HG02678 (cell line): ENCODE measurements around the gene GSTM1.
"Not testable (repeated sequence)": the region's sequence is repeated elsewhere in the genome, so short reads cannot be mapped to it uniquely, and the experiment has no call there.

ENCODE experiments used
- ATAC-seq: cut with Tn5 transposase; IDR thresholded peaks from one replicate; pipeline ENCODE4 v1.9.1; 2021; ENCODE audit warnings: mild to moderate bottlenecking, moderate library complexity; ENCODE audit not compliant: unreplicated experiment

Gene GSTM1

DNA sequence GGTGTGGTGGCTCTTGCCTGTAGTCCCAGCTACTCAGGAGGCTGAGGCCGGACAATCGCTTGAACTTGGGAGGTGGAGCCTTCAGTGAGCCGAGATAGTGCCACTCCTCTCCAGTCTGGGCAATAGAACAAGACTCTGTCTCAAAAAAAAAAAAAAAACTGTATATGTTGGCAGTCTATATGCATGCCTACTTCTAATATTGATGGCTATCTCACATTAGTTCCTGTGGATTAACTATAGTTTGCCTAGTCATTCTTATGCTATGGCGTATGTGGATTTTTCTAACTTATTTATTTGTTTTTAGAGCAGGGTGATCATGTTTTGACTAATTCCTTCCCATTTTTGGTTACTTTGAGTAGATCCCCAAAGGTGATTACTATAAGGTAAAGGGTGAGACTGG, 9.4 kb downstream of the GSTM1 start:
- no peak for ATAC-seq

DNA sequence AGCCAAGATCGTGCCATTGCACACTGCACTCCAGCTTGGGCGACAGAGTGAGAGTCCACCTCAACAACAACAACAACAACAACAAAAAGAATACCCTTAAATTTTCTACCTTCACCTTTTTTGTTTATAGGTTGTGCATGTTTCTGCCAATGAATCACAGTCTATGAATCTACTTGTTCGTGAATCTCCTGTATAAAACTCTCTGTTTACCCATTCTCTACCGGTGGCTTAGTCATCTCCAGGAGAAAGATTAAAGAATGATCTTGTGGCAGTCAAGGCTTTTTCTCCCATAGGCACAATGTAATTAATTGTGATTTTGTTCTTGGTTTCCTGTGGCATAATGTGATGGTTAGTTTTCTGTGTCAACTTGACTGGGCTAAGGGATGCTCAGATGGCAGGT, 10.2 kb downstream of the GSTM1 start:
- ATAC-seq, result not testable (repeated sequence)

DNA sequence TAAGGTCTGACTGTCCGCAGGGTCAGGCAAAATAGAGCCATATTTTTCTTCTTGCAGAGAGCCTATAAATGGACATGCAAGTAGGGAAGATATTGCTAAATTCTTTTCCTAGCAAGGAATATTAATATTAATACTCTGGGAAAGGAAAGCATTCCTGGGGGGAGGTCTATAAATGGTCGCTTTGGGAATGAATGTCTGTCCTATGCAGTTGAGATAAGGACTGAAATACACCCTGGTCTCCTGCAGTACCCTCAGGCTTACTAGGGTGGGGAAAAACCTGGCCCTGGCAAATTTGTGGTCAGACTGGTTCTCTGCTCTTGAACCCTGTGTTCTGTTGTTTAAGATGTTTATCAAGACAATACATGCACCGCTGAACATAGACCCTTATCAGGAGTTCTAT, 15.3 kb downstream of the GSTM1 start:
- ATAC-seq, result not testable (repeated sequence)

DNA sequence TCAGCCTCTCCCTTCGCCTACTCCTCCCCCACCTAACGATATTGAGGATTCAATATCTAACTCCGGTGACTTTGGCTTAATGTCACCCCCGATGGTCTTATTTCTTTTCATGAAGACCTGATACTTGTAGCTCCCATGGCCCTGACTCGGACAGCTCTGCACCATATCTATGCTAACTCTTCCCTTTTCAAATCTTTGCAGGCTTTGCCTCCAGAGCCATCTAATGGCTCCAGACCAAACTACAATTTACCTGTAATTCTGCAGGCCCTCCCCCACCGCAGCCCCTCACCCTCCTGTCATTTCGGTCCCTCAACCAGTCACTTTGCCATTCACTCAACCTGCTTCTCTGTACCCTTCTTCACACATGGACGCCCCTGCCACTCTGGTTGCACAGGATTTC, 16.6 kb downstream of the GSTM1 start:
- ATAC-seq, result no peak

DNA sequence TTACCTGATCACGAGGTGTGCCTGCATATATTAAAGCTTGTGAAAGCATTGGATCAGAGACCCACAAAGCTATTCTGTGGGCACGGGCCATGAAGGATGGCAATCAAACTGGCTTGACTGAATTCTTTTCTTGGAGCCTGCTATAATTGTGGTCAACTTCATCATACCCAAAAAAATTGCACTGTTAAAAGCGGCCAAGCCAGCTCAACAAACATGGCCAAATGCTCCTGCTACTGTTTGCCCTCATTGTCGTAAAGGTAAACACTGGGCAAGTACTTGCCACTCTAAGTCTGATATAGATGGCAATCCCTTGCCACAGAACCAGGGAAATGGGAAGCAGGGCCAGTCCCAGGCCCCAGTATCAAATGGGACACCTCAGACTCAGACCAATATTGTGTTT, 17.8 kb downstream of the GSTM1 start:
- ATAC-seq, result no peak

DNA sequence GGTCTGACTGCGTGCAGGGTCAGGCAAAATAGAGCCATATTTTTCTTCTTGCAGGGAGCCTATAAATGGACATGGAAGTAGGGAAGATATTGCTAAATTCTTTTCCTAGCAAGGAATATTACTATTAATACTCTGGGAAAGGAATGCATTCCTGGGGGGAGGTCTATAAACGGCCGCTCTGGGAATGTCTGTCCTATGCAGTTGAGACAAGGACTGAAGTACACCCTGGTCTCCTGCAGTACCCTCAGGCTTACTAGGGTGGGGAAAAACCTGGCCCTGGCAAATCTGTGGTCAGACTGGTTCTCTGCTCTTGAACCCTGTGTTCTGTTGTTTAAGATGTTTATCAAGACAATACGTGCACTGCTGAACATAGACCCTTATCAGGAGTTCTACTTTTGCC, 21.3 kb downstream of the GSTM1 start:
- ATAC-seq, result not testable (repeated sequence)

DNA sequence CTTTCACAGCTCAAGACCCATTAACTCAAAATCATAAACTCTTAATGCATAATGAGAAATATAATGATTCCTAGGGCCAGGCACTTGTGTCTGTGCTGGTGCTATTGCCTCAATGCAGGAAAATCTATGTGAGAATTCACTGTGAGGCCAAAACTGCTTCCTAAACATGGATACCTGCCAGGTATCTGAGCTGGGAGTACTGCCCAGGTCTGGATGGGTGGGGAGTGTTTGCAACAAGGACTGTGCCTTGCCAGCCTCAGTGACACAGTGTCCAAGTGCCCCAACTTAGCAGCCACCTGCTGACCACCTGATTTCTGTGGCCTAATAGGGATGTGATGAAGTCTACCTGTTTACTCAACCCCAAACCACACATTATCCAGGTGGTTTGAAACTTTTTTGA, 22.2 kb downstream of the GSTM1 start:
- not testable (repeated sequence) for ATAC-seq

DNA sequence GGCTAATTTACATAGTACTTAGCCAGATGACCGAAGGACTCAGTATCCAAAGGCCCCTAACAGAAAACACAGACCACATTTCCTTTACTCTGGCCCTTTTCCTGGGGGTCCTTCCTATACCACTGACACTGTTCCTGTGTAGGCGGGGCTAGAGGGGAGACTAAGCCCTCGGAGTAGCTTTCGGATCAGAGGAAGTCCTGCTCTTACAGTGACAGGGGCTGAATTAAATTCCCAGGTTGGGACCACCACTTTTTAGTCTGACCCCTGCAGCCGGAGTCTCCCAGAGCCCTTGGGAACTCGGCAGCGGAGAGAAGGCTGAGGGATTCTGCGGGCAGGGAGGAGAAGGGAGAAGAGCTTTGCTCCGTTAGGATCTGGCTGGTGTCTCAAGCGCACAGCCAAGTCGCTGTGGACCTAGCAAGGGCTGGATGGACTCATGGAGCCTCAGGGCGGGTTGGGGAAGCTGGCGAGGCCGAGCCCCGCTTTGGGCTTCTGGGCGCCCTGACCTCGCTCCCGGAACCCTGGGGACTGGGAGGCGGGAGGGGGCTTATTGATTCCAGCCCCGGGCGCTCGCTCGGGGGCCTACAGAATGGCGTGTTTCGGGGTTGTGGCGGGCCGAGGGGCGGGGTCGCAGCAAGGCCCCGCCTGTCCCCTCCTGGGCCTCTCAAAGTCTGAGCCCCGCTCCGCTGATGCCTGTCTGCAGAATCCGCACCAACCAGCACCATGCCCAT, 24.1 kb downstream of the GSTM1 start, which contains the start of gene GSTM5:
Gene GSTM5, plus strand, starts transcription at position 659 of the 728 bp plus-strand sequence. Its CDS starts 62 bp downstream, at position 721.
- ATAC-seq, result not testable (repeated sequence)

DNA sequence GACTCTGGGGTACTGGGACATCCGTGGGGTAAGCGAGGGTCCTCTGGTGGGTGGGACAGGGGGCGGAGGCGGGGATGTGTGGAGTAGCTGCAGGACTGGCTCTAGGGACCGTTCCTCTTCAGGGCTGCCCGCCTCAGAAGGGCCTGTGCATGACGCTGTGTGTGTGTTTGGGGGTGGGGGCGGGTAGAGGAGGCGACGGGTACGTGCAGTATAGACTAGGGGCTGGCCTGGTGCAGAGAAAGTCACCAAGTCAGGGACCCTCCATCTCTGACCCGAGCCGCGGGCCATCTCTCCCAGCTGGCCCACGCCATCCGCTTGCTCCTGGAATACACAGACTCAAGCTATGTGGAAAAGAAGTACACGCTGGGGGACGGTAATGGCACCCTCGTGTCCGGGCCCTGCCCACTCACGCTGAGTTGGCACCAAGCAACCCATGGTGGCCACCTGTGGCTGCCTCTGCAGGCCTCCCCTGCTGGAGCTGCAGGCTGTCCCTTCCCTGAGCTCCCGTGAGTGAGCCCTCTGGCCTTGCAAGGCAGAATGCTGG, 24.8 kb downstream of the GSTM1 start:
- ATAC-seq, result no peak

DNA sequence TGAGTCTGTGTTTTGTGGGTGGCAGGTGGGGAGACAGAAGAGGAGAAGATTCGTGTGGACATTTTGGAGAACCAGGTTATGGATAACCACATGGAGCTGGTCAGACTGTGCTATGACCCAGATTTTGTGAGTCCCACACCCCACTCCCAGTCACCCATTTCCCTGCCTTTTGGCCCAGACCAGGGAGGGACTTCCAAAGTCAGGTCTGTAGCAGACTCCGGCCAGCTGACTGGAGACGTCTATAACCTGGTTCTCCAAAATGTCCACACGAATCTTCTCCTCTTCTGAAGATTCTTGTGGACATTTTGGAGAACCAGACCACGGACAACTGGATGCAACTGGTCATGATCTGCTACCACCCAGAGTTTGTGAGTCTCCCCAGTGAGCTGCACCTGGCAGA, 26.0 kb downstream of the GSTM1 start:
- no peak for ATAC-seq

DNA sequence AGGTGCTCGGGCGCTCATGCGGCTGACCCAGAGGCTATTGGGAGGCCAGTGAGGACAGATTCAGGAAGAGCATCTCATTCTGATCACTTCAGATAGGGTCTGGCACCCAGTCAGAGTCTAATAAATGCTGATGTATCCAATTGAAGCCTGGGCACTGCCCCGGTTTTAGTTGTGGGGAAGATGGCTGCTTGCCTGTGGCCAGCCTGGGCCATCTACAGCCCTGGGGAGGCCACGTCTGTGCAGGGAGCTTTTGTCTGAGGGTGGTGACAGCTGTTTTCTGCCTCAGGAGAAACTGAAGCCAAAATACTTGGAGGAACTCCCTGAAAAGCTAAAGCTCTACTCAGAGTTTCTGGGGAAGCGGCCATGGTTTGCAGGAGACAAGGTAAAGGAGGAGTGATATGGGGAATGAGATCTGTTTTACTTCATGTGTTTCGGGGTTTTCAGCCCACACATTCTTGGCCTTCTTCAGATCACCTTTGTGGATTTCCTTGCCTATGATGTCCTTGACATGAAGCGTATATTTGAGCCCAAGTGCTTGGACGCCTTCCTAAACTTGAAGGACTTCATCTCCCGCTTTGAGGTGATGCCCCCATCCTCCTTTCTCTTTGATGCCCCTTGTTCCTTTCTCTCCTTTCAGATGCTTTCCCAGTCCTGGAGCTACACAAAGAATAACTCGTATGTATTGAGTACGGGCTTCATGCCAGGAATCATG, 27.2 kb downstream of the GSTM1 start:
- ATAC-seq, result no peak

DNA sequence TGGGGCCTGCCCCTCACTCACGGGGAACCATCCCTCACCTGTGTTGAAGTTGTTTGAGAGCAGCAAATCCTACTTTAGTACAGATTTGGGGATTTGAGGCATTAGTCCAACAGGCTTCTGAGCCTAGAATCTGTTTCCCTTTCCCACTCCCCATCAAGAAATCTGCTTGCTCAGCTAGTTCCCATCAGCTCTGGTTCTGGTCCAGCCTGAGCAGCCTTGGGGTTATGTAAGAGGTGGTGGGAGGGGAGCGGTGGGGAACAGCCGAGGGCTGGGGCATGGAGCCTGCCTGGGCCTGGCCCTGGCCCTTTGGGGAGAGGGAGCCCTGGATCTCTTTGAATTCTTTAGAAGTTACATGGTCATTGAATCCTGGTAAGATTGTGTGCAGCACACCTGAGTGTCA, 28.5 kb downstream of the GSTM1 start:
- no peak for ATAC-seq

DNA sequence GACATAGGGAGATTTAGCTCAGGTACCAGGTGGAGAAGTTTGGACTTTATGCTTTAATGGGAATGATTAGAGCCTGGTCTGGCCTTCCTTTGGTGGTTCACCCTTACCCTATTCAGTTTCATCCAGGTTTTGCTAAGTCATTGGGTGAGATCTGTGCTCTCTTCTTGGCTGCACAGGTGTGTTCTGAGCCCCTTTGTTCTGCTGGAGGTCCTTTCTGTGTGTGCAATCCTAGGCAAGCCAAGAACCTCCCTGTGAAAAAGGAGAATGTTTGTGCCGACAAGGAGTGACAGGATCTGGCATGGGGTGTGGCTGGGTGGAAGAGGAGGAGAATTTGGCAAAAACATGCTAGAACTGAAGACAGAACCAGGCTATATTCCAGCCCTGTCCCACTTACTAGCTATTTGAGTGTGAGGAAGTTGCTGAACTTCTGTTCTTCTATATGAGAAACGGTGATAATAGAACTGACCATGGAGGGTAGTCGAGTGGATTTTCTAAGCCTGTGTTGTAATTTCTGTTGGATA, 29.0 kb downstream of the GSTM1 start:
- ATAC-seq, result no peak

DNA sequence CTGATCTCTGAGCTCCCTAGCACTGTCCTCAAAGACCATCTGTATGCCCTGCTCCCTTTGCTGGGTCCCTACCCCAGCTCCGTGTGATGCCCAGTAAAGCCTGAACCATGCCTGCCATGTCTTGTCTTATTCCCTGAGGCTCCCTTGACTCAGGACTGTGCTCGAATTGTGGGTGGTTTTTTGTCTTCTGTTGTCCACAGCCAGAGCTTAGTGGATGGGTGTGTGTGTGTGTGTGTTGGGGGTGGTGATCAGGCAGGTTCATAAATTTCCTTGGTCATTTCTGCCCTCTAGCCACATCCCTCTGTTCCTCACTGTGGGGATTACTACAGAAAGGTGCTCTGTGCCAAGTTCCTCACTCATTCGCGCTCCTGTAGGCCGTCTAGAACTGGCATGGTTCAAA, 30.1 kb downstream of the GSTM1 start:
- no peak for ATAC-seq

DNA sequence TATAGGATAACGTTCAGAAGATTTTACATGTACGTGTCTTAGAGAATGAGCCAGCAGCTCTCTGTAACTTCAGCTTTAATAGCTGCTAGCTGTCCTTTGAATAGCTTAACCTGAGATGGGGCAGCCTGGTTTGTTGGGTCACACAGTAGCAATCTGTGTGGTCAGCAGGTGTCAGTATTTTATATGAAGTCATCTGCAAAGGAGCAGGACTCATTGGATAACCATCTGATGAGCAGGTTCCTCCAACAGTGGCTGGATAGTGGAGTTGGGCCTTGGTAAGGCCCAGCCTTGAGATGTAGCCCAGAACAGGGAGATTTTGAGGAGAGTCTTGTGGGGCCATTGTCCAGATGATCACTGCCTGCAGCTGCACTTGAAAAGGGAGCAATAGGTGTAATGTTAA, 30.9 kb downstream of the GSTM1 start:
- no peak for ATAC-seq

DNA sequence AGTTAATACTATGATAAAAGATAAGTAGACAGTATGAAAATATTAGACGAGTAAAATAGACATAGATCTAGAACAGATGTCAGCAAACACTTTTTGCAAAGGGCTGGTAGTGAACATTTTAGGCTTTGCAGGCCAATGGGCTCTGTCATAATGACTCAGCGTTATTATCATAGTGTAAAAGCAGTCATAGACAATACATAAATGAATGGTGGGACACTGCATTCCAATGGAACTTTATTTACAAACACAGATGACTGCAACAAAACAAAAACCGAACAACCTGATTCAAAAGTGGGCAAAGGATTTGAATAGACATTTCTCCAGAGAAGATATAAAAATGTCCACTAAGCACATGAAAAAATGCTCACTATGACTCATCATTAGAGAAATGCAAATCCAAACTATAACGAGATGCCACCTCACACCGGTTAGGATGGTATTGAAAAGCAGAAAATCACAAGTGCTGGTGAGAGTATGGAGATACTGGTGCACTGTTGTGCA, 31.8 kb downstream of the GSTM1 start:
- ATAC-seq, result no peak

DNA sequence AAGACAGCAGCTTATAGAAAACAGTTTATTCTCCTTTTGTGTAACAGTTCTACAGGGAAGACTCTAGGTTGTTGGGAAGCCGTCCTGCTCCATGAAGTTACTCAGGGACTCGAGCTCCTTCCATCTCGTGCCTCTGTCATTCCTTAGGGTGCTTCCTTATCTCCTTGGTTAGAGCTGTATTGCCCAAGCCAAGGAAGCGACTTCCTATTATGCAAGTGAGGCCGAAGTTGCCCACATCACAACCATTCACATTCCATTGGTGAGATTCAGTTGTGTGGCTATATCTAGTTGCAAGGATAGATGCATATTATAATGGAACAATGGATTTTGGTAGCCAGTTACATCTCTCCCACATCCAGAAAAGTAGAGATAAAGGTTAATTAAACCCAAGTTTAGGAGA, 33.4 kb downstream of the GSTM1 start:
- ATAC-seq, result no peak

DNA sequence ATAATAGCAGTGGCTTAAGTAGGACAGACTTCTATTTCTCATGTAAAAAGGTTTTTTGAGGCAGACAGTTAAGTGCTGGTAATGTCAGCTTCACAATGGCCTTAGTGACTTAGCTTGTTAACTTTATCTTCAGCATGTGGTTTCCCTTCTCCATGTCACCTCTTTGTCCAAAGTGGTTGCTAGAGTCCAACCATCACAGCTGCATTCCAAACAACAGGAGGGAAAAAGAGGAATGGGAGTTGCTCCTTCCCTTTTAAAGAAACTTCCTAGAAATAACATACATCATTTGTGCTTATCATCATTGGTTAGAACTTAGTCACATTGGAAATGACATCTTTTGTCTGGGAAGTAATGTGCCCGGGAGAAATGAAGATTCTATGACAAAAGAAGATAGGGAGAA, 34.4 kb downstream of the GSTM1 start:
- no peak for ATAC-seq

DNA sequence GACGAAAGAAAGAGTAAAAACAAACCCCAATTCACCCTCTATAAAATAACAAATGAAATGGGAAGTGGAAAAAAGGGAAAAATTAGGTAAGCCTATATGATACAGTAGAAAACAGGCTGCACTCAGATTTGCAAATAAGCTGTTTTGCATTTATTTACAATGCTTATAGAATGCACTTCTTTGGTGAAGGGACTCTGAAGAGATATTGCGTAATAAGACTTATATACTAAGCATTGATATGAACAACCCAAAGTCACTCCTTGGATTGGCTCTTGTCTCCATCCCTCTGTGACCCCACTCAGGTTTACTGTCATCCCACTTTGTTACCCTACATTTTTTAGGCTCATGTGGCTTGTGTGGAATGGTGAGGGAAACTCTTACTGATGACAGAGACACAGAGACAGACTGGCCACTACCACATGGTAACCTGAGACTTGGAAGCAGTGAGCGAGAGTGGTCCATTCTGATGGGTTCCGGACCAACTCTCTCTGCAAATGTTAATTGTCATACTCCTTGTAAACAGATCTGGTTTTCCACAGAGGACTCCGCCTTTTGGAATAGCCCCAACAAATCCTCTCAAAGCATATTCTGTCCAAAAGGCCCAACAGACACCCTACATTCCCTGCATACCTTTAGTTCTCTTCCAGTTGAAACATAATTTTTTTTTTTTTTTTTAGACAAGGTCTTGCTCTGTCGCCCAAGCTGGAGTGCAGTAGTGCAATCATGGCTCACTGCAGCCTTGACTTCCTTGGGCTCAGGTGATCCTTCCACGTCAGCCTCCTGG, 35.5 kb downstream of the GSTM1 start:
- ATAC-seq, result no peak

DNA sequence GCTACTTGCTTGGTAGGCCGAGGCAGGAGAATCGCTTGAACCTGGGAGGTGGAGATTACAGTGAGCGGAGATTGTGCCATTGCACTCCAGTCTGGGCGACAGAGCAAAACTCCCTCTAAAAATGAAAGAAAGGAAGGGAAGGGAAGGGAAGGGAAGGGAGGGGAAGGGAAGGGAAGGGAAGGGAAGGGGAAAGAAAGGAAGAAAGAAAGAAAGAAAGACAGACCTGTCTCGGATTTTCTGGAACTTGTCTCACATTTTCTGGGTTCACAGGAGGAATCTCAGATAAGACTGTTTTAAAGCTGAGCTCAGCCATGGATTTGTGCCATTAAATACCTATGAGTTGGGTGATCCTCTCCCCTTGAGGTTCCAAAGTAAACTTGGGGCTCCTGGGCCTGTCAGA, 37.3 kb downstream of the GSTM1 start:
- no peak for ATAC-seq

DNA sequence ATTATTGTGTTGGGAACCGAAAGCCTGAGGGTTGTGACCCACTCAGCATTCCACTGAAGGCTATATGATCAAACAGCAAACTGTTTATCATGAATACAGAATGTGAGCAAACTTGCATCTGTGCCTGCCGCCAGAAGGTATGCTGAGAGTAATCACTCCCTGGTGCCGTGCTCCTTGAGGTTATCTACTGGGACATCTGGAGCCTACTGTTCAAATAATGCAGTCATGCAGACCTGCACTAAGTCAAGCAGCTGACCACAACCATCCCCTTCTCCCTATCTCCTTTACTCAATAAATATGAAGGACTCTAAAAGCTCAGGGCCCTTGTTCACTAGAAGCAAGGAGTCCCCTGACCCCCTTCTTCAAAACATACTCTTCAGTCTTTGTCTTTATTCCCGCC, 37.9 kb downstream of the GSTM1 start:
- ATAC-seq, result no peak
